ENCODE measurements around the gene PCDHA5. TPM values are rescaled to one million over a fixed set of nuclear protein-coding genes. Genes with fewer than 3 reads are reported as not detected.

The PCDHA5 gene
- total RNA-seq, 1 donor from 2014 or later: 3.4 TPM

DNA sequence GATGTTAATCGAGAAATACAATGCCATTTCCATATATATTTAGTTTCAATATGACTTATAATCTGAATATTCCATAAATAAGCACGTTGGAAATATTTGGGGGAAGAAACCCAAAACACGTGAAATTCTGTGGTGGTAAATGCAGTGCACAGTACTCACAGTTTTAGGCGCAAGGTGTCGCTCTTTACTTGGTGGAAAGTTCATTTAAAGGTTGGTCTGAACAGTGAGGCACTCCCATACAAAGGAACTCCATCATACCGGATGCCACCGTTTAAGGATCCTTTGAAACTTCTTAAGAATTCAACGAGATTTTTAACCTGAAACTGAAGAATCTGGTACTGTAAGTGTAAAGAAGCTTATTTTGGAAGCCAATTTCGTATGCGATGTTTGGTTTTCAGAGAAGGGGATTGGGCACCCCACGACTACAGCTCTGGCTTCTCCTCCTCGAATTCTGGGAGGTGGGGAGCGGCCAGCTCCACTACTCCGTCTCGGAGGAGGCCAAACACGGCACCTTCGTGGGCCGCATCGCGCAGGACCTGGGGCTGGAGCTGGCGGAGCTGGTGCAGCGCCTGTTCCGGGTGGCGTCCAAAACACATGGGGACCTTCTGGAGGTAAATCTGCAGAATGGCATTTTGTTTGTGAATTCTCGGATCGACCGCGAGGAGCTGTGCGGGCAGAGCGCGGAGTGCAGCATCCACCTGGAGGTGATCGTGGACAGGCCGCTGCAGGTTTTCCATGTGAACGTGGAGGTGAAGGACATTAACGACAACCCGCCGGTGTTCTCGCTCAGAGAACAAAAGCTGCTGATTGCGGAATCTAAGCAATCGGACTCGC lies 47.5 kb downstream of the PCDHA5 start, which contains the start of gene PCDHA11:
TSS of gene PCDHA11 (plus strand) at position 237 of the 834 bp plus-strand sequence. CDS start at position 384, 147 bp downstream.
- peak within 1 kb of the TSS; percentile 78 for H3K4me3 Mint-ChIP-seq (ENCODE audit: low read depth)

DNA sequence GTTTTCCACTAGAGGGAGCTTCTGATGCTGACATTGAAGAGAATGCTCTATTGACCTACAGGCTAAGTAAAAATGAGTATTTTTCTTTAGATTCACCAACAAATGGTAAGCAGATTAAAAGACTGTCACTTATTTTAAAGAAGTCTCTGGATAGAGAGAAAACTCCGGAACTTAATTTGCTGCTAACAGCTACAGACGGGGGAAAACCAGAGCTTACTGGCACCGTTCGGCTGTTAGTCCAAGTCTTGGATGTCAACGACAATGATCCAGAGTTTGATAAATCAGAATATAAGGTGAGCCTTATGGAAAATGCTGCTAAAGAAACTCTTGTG lies 48.1 kb downstream of the PCDHA5 start:
- no peak for TF ChIP-seq CTCF (IDR thresholded peaks at IDR 0.05; ENCODE audit: unreplicated experiment)
- peak overlapping the region; percentile 95 for H3K27ac Mint-ChIP-seq
- no peaks in the 10 kb centered on the region for H3K27me3 Mint-ChIP-seq
- H3K4me3 Mint-ChIP-seq (ENCODE audit: low read depth): peak overlapping the region; percentile 78
- peaks cover 23% of the 10 kb centered on the region for H3K9me3 Mint-ChIP-seq (ENCODE audit: low read depth)
- no peak for DNase-seq (ENCODE audit: low spot score, unreplicated experiment)
- no peaks in the 10 kb centered on the region for H3K4me1 Mint-ChIP-seq (ENCODE audit: low read depth)
- peaks cover 58% of the 10 kb centered on the region for H3K36me3 Mint-ChIP-seq (ENCODE audit: insufficient read depth)

More for the DNA sequence above, 47.5 kb downstream of the PCDHA5 start, which contains the start of gene PCDHA11:
- DNase-seq (ENCODE audit: low spot score, unreplicated experiment): no peak
- Mint-ChIP-seq H3K27ac (peak within 1 kb of the TSS; percentile 95), H3K4me1 (ENCODE audit: low read depth) (no peaks in the 10 kb centered on the region), H3K27me3 (no peaks in the 10 kb centered on the region), H3K36me3 (ENCODE audit: insufficient read depth) (peaks cover 54% of the 10 kb centered on the region), H3K9me3 (ENCODE audit: low read depth) (peaks cover 21% of the 10 kb centered on the region)
- TF ChIP-seq CTCF (IDR thresholded peaks at IDR 0.05; ENCODE audit: unreplicated experiment): peak; percentile 46

GRCh38 chr5:140870221-140871201 lies 49.1 kb downstream of the PCDHA5 start:
- DNase-seq (ENCODE audit: low spot score, unreplicated experiment): no peak
- H3K9me3 Mint-ChIP-seq (ENCODE audit: low read depth): peaks cover 21% of the 10 kb centered on the region
- no peak overlapping the region for H3K4me3 Mint-ChIP-seq (ENCODE audit: low read depth)
- H3K27me3 Mint-ChIP-seq: no peaks in the 10 kb centered on the region
- peaks cover 61% of the 10 kb centered on the region for H3K36me3 Mint-ChIP-seq (ENCODE audit: insufficient read depth)
- H3K27ac Mint-ChIP-seq: no peak overlapping the region
- TF ChIP-seq CTCF (IDR thresholded peaks at IDR 0.05; ENCODE audit: unreplicated experiment): no peak
- no peaks in the 10 kb centered on the region for H3K4me1 Mint-ChIP-seq (ENCODE audit: low read depth)

Other genes starting within 250 kb of the PCDHA5 start
- gene CD14, start 188.4 kb upstream of the PCDHA5 start, total RNA-seq: 0.36 TPM in 1 of 2 replicates, not detected in the other
- gene TMCO6, start 182.2 kb upstream of the PCDHA5 start, total RNA-seq: 25.9 and 27.5 TPM in 2 replicates
- 62.4 and 63.9 TPM in 2 replicates for gene NDUFA2, start 174.0 kb upstream of the PCDHA5 start, total RNA-seq
- 76.1 and 85.2 TPM in 2 replicates for gene IK, start 173.8 kb upstream of the PCDHA5 start, total RNA-seq
- gene WDR55, start 156.7 kb upstream of the PCDHA5 start, total RNA-seq: 26.0 and 26.9 TPM in 2 replicates
- gene DND1, start 148.0 kb upstream of the PCDHA5 start, total RNA-seq: 3.1 and 4.0 TPM in 2 replicates
- gene HARS1, start 130.2 kb upstream of the PCDHA5 start, total RNA-seq: 77.7 and 78.9 TPM in 2 replicates
- 44.7 and 47.5 TPM in 2 replicates for gene HARS2, start 130.2 kb upstream of the PCDHA5 start, total RNA-seq
- gene ZMAT2, start 121.2 kb upstream of the PCDHA5 start, total RNA-seq: 67.6 and 67.7 TPM in 2 replicates
- gene PCDHA1, start 35.5 kb upstream of the PCDHA5 start, total RNA-seq: not detected in 2 replicates
- gene PCDHA2, start 26.8 kb upstream of the PCDHA5 start, total RNA-seq: 5.6 and 5.9 TPM in 2 replicates
- gene PCDHA3, start 20.6 kb upstream of the PCDHA5 start, total RNA-seq: 1.5 and 2.4 TPM in 2 replicates
- gene PCDHA4, start 14.5 kb upstream of the PCDHA5 start, total RNA-seq: 27.8 and 28.6 TPM in 2 replicates
- 12.5 and 13.2 TPM in 2 replicates for gene PCDHA6, start 6.3 kb downstream of the PCDHA5 start, total RNA-seq
- gene PCDHA7, start 12.7 kb downstream of the PCDHA5 start, total RNA-seq: 4.3 and 4.9 TPM in 2 replicates
- gene PCDHA8, start 19.6 kb downstream of the PCDHA5 start, total RNA-seq: 4.9 and 5.1 TPM in 2 replicates
- gene PCDHA9, start 26.8 kb downstream of the PCDHA5 start, total RNA-seq: 3.4 and 3.8 TPM in 2 replicates
- 18.3 and 19.2 TPM in 2 replicates for gene PCDHA10, start 34.3 kb downstream of the PCDHA5 start, total RNA-seq
- 10.0 and 10.5 TPM in 2 replicates for gene PCDHA11, start 47.3 kb downstream of the PCDHA5 start, total RNA-seq
- 12.9 and 13.7 TPM in 2 replicates for gene PCDHA12, start 53.7 kb downstream of the PCDHA5 start, total RNA-seq
- gene PCDHA13, start 60.5 kb downstream of the PCDHA5 start, total RNA-seq: 3.5 and 3.9 TPM in 2 replicates
- gene PCDHAC1, start 104.7 kb downstream of the PCDHA5 start, total RNA-seq: 7.7 and 8.9 TPM in 2 replicates
- gene PCDHAC2, start 144.9 kb downstream of the PCDHA5 start, total RNA-seq: 1.8 and 1.9 TPM in 2 replicates
- 0.29 and 0.31 TPM in 2 replicates for gene PCDHB1, start 229.8 kb downstream of the PCDHA5 start, total RNA-seq